HFFc6 (cell line): Measurements from ENCODE around the gene TRABD2B. TPM values are rescaled to one million over a fixed set of nuclear protein-coding genes. Genes with fewer than 3 reads are reported as not detected.

Experiments
- DNase-seq: peaks from one replicate; pipeline ENCODE4 v3.0.0-alpha.2; 2018
- H3K27ac Mint-ChIP-seq: 2 replicates; pipeline ENCODE4 v1.8.0; 2020; ENCODE audit warnings: mild to moderate bottlenecking, mixed read lengths
- H3K27me3 Mint-ChIP-seq: 2 replicates; pipeline ENCODE4 v1.8.0; 2021; ENCODE audit warnings: mild to moderate bottlenecking, moderate library complexity, mixed read lengths; ENCODE audit not compliant: insufficient read depth
- H3K36me3 Mint-ChIP-seq: 2 replicates; pipeline ENCODE4 v1.8.0; 2021; ENCODE audit warnings: low read depth, mixed read lengths
- H3K4me1 Mint-ChIP-seq: 2 replicates; pipeline ENCODE4 v1.8.0; 2020; ENCODE audit warnings: low read depth, mixed read lengths
- H3K4me3 Mint-ChIP-seq: 2 replicates; pipeline ENCODE4 v1.8.0; 2020; ENCODE audit warnings: mild to moderate bottlenecking, moderate library complexity, mixed read lengths
- H3K9me3 Mint-ChIP-seq: 2 replicates; pipeline ENCODE4 v1.8.0; 2020; ENCODE audit warnings: mild to moderate bottlenecking, mixed read lengths
- total RNA-seq, 6 experiments: library from RNA; stranded (reverse); fragmentation: NEBNext Ultra II Directional; extraction: Animal tissue kit (Norgen Biotek cat#: 25700); gene quantifications; 2 replicates in 1 of 6; 3 replicates in 5 of 6; pipeline ENCODE4 v1.2.3, GENCODE V29; 2021
- TF ChIP-seq, protein P1 (sequence below): fragments of 200-600 bp; sonication (generic); IDR thresholded peaks from 2 replicates; pipeline ENCODE4 v1.5.0; 2021; ENCODE audit warnings: antibody characterized with exemption, mild to moderate bottlenecking

TRABD2B gene
- total RNA-seq, 6 experiments from 2014 or later: not detected

DNA sequence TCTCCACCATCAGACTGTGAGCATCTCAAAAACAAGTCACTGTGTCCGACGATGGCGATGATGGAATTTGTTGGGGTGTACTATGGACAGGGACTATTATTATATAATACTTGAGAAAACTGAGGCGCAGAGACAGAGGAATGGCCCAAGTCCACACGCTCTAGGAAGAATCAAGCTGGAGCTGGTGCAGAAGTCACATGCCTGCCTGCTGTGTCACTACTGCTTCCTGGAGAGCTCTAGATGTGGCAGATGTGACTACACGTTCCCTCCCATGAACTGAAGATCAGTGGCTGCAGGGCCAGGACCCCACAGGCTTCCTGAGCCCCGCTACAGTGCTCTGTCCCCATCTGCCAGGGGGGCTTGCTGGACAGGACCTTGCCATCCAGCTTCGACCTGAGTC lies 56.9 kb downstream of the TRABD2B start:
- no peak for DNase-seq

DNA sequence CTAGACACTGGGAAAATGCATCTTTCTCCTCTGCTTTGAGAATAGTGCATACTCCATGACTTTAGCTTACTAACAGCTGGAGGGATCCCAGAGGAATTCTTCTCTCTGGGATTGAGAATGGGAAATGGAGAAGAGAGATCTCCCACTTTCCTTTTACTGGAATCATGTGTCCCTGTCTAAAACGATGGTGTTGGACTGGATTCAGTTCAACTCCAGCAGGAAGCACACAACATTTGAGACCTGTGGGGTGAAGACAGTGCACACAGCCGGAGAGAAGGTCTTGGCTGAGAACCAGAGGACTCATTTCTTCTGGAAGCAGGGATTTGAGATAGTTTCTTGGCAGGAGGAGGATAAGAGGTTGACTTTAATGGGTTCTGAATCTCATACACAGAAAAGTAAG lies 58.7 kb downstream of the TRABD2B start:
- Mint-ChIP-seq H3K4me3 (no peak overlapping the region), H3K9me3 (peaks cover 45% of the 10 kb centered on the region), H3K27me3 (no peaks in the 10 kb centered on the region; the same call in 1 of the 2 replicates), H3K36me3 (no peaks in the 10 kb centered on the region; the same call in 1 of the 2 replicates), H3K4me1 (no peaks in the 10 kb centered on the region), H3K27ac (no peak overlapping the region)
- no peak for DNase-seq
- TF ChIP-seq, protein P1, sequence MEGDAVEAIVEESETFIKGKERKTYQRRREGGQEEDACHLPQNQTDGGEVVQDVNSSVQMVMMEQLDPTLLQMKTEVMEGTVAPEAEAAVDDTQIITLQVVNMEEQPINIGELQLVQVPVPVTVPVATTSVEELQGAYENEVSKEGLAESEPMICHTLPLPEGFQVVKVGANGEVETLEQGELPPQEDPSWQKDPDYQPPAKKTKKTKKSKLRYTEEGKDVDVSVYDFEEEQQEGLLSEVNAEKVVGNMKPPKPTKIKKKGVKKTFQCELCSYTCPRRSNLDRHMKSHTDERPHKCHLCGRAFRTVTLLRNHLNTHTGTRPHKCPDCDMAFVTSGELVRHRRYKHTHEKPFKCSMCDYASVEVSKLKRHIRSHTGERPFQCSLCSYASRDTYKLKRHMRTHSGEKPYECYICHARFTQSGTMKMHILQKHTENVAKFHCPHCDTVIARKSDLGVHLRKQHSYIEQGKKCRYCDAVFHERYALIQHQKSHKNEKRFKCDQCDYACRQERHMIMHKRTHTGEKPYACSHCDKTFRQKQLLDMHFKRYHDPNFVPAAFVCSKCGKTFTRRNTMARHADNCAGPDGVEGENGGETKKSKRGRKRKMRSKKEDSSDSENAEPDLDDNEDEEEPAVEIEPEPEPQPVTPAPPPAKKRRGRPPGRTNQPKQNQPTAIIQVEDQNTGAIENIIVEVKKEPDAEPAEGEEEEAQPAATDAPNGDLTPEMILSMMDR: no peak

More for the DNA sequence above, 56.9 kb downstream of the TRABD2B start:
- Mint-ChIP-seq H3K9me3 (peaks cover 36% of the 10 kb centered on the region), H3K27me3 (no peaks in the 10 kb centered on the region; the same call in 1 of the 2 replicates), H3K4me3 (no peak overlapping the region), H3K27ac (no peak overlapping the region), H3K4me1 (no peaks in the 10 kb centered on the region), H3K36me3 (no peaks in the 10 kb centered on the region; the same call in 1 of the 2 replicates)
- TF ChIP-seq, protein P1: no peak

DNA sequence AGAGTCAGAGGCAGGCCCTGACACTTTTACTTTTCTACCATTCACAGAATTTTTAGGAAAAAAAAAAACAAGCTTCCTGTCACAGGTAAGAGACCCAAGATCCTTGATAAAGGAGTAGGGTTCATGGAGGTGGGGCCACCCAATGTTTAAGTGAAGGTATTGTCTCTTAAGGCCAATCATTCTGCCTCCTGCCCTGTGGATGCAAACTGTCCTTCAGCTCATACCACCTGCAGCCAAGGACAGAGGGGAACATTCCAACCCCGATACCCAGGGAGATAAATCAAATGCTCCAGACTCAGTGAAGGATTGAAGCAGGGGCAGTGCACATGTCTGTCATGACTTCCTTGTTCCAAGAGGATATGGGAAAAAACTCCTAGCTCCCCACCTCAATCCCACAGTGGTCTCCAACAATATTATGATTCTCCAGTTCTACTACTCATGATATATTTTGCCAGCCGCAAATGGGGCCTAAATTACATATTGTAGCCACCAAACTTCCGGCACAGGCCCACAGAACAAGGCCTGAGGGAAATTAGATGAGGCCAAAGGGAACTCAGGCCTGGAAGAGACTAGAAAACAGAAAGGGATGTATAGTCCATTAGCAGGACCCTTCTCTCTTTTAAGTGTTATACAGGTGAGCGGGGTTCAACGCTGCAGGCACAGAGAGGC lies 59.5 kb downstream of the TRABD2B start:
- H3K27ac Mint-ChIP-seq: no peak overlapping the region
- DNase-seq: no peak
- H3K36me3 Mint-ChIP-seq: no peaks in the 10 kb centered on the region; the same call in 1 of the 2 replicates
- H3K4me3 Mint-ChIP-seq: no peak overlapping the region
- TF ChIP-seq, protein P1: no peak
- H3K27me3 Mint-ChIP-seq: no peaks in the 10 kb centered on the region; the same call in 1 of the 2 replicates
- H3K9me3 Mint-ChIP-seq: peaks cover 43% of the 10 kb centered on the region
- no peaks in the 10 kb centered on the region for H3K4me1 Mint-ChIP-seq

DNA sequence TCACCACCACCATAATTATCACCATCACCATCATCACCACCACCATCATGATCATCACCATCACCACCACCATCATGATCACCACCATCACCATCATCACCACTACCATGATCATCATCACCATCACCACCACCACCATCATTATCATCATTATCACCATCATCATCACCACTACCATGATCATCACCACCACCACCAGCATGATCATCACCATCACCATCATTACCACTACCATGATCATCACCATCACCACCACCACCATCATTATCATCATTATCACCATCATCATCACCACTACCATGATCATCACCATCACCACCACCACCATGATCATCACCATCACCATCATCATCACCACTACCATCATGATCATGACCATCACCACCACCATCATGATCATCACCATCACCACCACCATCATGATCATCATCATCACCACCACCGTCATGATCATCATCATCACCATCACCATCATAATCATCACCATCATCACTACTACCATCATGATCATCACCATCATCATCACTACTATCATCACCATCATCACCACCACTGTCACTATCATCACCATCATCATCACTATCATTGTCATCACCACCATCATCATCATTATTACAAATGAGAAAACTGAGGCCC lies 60.2 kb downstream of the TRABD2B start:
- Mint-ChIP-seq H3K36me3 (no peaks in the 10 kb centered on the region; the same call in 1 of the 2 replicates), H3K27me3 (no peaks in the 10 kb centered on the region; the same call in 1 of the 2 replicates), H3K4me3 (no peak overlapping the region), H3K9me3 (peaks cover 48% of the 10 kb centered on the region), H3K27ac (no peak overlapping the region), H3K4me1 (no peaks in the 10 kb centered on the region)
- DNase-seq: no peak
- TF ChIP-seq, protein P1: no peak

DNA sequence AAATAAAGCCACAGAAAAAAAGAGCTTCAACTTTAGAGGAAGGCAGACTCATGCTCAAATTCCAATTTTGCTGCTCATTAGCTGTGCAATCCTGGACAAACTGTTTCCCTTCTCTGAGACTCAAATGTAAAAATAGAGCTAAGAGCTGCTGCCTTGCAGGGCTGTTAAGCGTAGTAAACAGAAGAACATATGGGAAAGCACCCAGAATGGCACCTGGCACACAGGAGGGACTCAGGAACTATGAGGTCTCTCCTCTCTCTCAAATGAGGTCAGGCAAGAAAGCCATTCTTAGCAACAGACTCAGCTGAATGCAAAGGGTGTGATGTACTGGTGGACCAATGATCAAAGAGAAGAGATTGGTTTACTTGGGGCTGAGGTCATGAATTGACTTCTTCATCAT lies 61.3 kb downstream of the TRABD2B start:
- Mint-ChIP-seq H3K27me3 (no peaks in the 10 kb centered on the region; the same call in 1 of the 2 replicates), H3K4me3 (no peak overlapping the region), H3K27ac (no peak overlapping the region), H3K9me3 (peaks cover 55% of the 10 kb centered on the region), H3K36me3 (no peaks in the 10 kb centered on the region; the same call in 1 of the 2 replicates), H3K4me1 (no peaks in the 10 kb centered on the region)
- DNase-seq: no peak
- TF ChIP-seq, protein P1: no peak
